Aorta (tissue), 5 donors: ENCODE measurements around the gene HDDC2. TPM values are rescaled to one million over a fixed set of nuclear protein-coding genes. Genes with fewer than 3 reads are reported as not detected.

Source experiments
- ATAC-seq: fragments of 200-7000 bp; cut with Tn5 transposase; one replicate; pipeline ENCODE4 v1.9.1; 2022; ENCODE audit warnings: moderate library complexity; ENCODE audit not compliant: low FRiP score
- DNase-seq, 2 donors: peaks; one replicate each; pipeline ENCODE4 v3.0.0-alpha.2; 2020
- H3K27ac ChIP-seq, 2 donors: one replicate each; pipeline ENCODE4 v1.5.1; 2013; ENCODE audit warnings: low read length in 2 of 2, mild to moderate bottlenecking in 2 of 2, moderate library complexity in 2 of 2, control low read depth in 1 of 2, inconsistent platforms in 1 of 2, low read depth in 1 of 2
- H3K27me3 ChIP-seq, 2 donors: one replicate each; pipeline ENCODE4 v1.6.1; 2013; ENCODE audit warnings: control low read depth in 1 of 2, low read length in 1 of 2, mild to moderate bottlenecking in 1 of 2, moderate library complexity in 1 of 2; ENCODE audit not compliant: insufficient read depth in 2 of 2, control insufficient read depth in 1 of 2
- H3K36me3 ChIP-seq, 2 donors: one replicate each; pipeline ENCODE4 v1.6.1; 2013; ENCODE audit warnings: control low read depth in 1 of 2, low read length in 1 of 2, mild to moderate bottlenecking in 1 of 2; ENCODE audit not compliant: insufficient read depth in 2 of 2, control insufficient read depth in 1 of 2
- H3K4me1 ChIP-seq, 2 donors: one replicate each; pipeline ENCODE4 v1.6.1; 2013; ENCODE audit warnings: low read length in 2 of 2, control low read depth in 1 of 2, mild to moderate bottlenecking in 1 of 2, moderate library complexity in 1 of 2; ENCODE audit not compliant: insufficient read depth in 2 of 2, control insufficient read depth in 1 of 2
- H3K4me3 ChIP-seq, 2 donors: one replicate each; pipeline ENCODE4 v1.5.1; 2013; ENCODE audit warnings: low read length in 2 of 2, control low read depth in 1 of 2, mild to moderate bottlenecking in 1 of 2
- H3K9me3 ChIP-seq: one replicate; pipeline ENCODE4 v1.6.1; 2013; ENCODE audit warnings: mild to moderate bottlenecking, low read length; ENCODE audit not compliant: control insufficient read depth
- WGBS, 2 donors: extraction: QIAGEN DNeasy Blood & Tissue Kit; methylation state at CpG; one replicate each; pipeline ENCODE4 v1.1.7; 2013; 5-methylcytosine and 5-hydroxymethylcytosine counted together
- intact Hi-C, 2 donors: fragments of 100-400 bp; cut with DNase I; formaldehyde crosslinking; loops; one replicate each; pipeline versions ENCODE4 v1.14.2 to v1.15.0; 2022
- long read RNA-seq, 2 donors: library from polyadenylated mRNA; unstranded; transcript quantifications; one replicate each; pipeline ENCODE4 v2.0.0, GENCODE V29; 2020 to 2021
- polyA plus RNA-seq, 2 donors: library from polyadenylated mRNA; stranded (reverse); fragments of 200-250 nt; gene quantifications; one replicate each; pipeline ENCODE4 v1.2.3, GENCODE V29; 2013
- total RNA-seq, 2 donors: library from RNA; stranded (reverse); fragmentation: NEBNext Ultra II Directional; extraction: Animal tissue kit (Norgen Biotek cat#: 25700); gene quantifications; one replicate each; pipeline ENCODE4 v1.2.1, GENCODE V29; 2021
- donor health status: healthy with polysubstance abuse.
- donor health status: Bipolar disorder and iron deficiency.
- donor health status: DM: no; HTN: no; CAD: no.
- donor health status: DM: no; HTN: no; CAD: no.
- donor health status: DM: yes; HTN: yes; CAD: no.

HDDC2 gene
- total RNA-seq (10 to 100 TPM; 48.0 to 60.9 TPM), polyA plus RNA-seq (100 to 1,000 TPM in 1 of 2 donors, 10 to 100 TPM in 1; 89.7 to 157 TPM)
- long read RNA-seq, donor 1, transcript HDDC2-202 (6 exons, 918 nt), result major isoform, 17 of 75 reads
- long read RNA-seq, donor 1, transcript HDDC2-201 (5 exons, 1,350 nt), result minor isoform, 16 of 75 reads
- long read RNA-seq, donor 1, partial matches to known transcripts, result 5 of 75 reads
- long read RNA-seq, donor 1, other reads (novel, unspliced or antisense), result 37 of 75 reads
- long read RNA-seq, donor 2, transcript HDDC2-201 (5 exons, 1,350 nt), result major isoform, 7 of 26 reads
- long read RNA-seq, donor 2, transcript HDDC2-202 (6 exons, 918 nt), result major isoform, 7 of 26 reads
- long read RNA-seq, donor 2, partial matches to known transcripts, result 0 of 26 reads
- long read RNA-seq, donor 2, other reads (novel, unspliced or antisense), result 10 of 26 reads

GRCh38 chr6:125301435-125302391, at the start of gene HDDC2:
TSS of gene HDDC2 (minus strand) at chr6:125301967. CDS start at chr6:125301932, 35 bp downstream.
- Histone ChIP-seq H3K9me3 (no peaks in the 10 kb centered on the region), H3K27me3 (no peaks in the 10 kb centered on the region), H3K36me3 (peaks cover 0 to under 1% of the 10 kb centered on the region in 2 donors), H3K4me3 (peak within 1 kb of the TSS; percentile 51 to 73), H3K27ac (peak within 1 kb of the TSS; percentile 61 to 92), H3K4me1 (no peaks in the 10 kb centered on the region)
- 3% methylated on average over 63 to 67 of the region's 67 CpGs for WGBS, 2 donors
- intact Hi-C loops, result loop anchor here (2.0 to 10.0 kb wide), 4 partner anchors 104 to 427 kb away; partner anchors contain the start of gene TPD52L1 (in 2 of the 2)
- DNase-seq (peak; percentile 89 to 93), ATAC-seq (peak; percentile 92)

GRCh38 chr6:125346926-125347563, 45.3 kb upstream of the HDDC2 start:
- DNase-seq (no peak), ATAC-seq (no peak)
- Histone ChIP-seq H3K27ac (peak overlapping the region; percentile 87 to 97), H3K36me3 (no peaks in the 10 kb centered on the region), H3K4me1 (no peaks in the 10 kb centered on the region), H3K4me3 (peak overlapping the region in 1 of 2 donors; percentile 93), H3K9me3 (no peaks in the 10 kb centered on the region), H3K27me3 (no peaks in the 10 kb centered on the region)
- intact Hi-C loops, result no loop called here
- 17 to 21% methylated on average over 11 of the region's 11 CpGs for WGBS, 2 donors

GRCh38 chr6:125346201-125346925, 44.6 kb upstream of the HDDC2 start:
- ATAC-seq (peak; percentile 71), DNase-seq (no peak)
- no peaks in the 10 kb centered on the region for H3K9me3 ChIP-seq
- H3K27me3 ChIP-seq, result no peaks in the 10 kb centered on the region
- intact Hi-C loops, result no loop called here
- H3K27ac ChIP-seq, result peak overlapping the region; percentile 87 to 97
- H3K4me3 ChIP-seq, result peak overlapping the region; percentile 28 to 93
- 4 to 10% methylated on average over 11 of the region's 11 CpGs for WGBS, 2 donors
- no peaks in the 10 kb centered on the region for H3K4me1 ChIP-seq
- H3K36me3 ChIP-seq, result no peaks in the 10 kb centered on the region

GRCh38 chr6:125341460-125341859, 39.7 kb upstream of the HDDC2 start:
- Histone ChIP-seq H3K4me1 (peaks cover 0 to 4% of the 10 kb centered on the region in 2 donors), H3K36me3 (no peaks in the 10 kb centered on the region), H3K27me3 (no peaks in the 10 kb centered on the region), H3K27ac (no peak overlapping the region), H3K4me3 (no peak overlapping the region), H3K9me3 (no peaks in the 10 kb centered on the region)
- ATAC-seq, result no peak
- WGBS, 2 donors, result 70 to 73% methylated on average over 2 of the region's 2 CpGs
- no peak for DNase-seq
- intact Hi-C loops, result no loop called here

GRCh38 chr6:125340991-125341390, 39.2 kb upstream of the HDDC2 start:
- H3K9me3 ChIP-seq, result no peaks in the 10 kb centered on the region
- DNase-seq, result no peak
- H3K4me3 ChIP-seq, result no peak overlapping the region
- H3K27ac ChIP-seq, result no peak overlapping the region
- H3K27me3 ChIP-seq, result no peaks in the 10 kb centered on the region
- no peak for ATAC-seq
- intact Hi-C loops, result no loop called here
- H3K4me1 ChIP-seq, result peaks cover 0 to 4% of the 10 kb centered on the region in 2 donors
- WGBS, 2 donors, result 55 to 72% methylated on average over 2 of the region's 2 CpGs
- no peaks in the 10 kb centered on the region for H3K36me3 ChIP-seq

GRCh38 chr6:125340175-125340835, 38.5 kb upstream of the HDDC2 start:
- Histone ChIP-seq H3K27ac (no peak overlapping the region), H3K27me3 (no peaks in the 10 kb centered on the region), H3K9me3 (no peaks in the 10 kb centered on the region), H3K4me3 (no peak overlapping the region), H3K4me1 (peaks cover 0 to 4% of the 10 kb centered on the region in 2 donors), H3K36me3 (no peaks in the 10 kb centered on the region)
- intact Hi-C loops, result no loop called here
- 43 to 52% methylated on average over 3 of the region's 3 CpGs for WGBS, 2 donors
- ATAC-seq (peak; percentile 47), DNase-seq (no peak)

GRCh38 chr6:125339653-125340052, 37.9 kb upstream of the HDDC2 start:
- DNase-seq (no peak), ATAC-seq (no peak)
- Histone ChIP-seq H3K9me3 (no peaks in the 10 kb centered on the region), H3K27ac (no peak overlapping the region), H3K36me3 (no peaks in the 10 kb centered on the region), H3K4me1 (peaks cover 0 to 4% of the 10 kb centered on the region in 2 donors), H3K4me3 (no peak overlapping the region), H3K27me3 (no peaks in the 10 kb centered on the region)
- WGBS, 2 donors, result 2 to 5% methylated on average over 1 of the region's 1 CpG
- intact Hi-C loops, result no loop called here
